Measurements from ENCODE around the gene CMIP.
"Not testable (repeated sequence)": the region's sequence is repeated elsewhere in the genome, so short reads cannot be mapped to it uniquely, and the experiment has no call there.

The CMIP gene

DNA sequence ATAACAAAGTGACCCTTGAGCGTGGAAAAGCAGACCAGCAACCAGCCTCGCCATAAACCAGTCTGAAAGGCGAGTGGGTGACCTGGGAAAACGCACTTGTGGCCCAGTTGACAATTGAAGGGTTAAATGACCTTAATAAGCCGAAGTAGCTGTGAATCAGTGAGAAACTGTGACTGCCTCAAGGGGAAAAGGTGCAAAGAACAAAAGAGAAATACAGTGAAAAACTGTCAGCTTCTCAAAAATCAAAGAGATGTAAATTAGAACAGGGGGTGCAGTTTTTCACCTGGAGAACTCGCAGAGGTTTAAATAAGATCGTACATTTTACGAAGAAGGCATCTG, 124.1 kb downstream of the CMIP start:
- no peak for DNase-seq (ENCODE audit: low spot score)

DNA sequence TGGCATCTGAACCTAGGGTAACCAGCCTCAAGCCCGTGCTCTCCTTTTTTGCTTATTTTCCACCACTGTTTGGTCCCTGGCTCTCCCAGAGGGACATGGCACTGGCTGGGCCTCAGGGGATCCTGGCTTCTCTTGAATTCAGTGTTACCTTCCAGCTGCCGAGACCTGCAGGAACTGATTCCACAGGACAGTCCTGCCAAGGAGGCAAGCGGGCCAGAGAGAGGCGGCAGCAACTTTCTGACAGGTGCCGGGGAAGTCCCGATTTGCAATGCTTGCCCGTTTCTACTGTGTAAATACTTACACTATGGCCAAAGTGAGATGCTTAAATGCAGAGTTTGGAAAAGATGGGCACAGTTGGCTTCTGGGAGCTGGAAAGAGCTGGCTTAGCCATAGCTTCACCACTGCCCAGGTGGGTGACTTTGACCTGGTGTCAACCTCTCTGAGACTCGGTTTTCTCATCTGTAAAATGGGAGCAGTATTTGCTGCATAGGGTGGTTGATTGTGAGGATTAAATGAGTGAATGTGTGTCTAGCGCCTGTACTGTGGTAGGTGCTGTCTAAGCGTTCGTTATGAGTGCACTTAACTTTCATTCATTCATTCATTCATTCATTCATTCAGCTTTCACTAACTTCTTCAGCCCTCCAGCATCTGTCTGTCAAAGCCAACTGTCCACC, 124.9 kb downstream of the CMIP start:
- DNase-seq (ENCODE audit: low spot score), result no peak

DNA sequence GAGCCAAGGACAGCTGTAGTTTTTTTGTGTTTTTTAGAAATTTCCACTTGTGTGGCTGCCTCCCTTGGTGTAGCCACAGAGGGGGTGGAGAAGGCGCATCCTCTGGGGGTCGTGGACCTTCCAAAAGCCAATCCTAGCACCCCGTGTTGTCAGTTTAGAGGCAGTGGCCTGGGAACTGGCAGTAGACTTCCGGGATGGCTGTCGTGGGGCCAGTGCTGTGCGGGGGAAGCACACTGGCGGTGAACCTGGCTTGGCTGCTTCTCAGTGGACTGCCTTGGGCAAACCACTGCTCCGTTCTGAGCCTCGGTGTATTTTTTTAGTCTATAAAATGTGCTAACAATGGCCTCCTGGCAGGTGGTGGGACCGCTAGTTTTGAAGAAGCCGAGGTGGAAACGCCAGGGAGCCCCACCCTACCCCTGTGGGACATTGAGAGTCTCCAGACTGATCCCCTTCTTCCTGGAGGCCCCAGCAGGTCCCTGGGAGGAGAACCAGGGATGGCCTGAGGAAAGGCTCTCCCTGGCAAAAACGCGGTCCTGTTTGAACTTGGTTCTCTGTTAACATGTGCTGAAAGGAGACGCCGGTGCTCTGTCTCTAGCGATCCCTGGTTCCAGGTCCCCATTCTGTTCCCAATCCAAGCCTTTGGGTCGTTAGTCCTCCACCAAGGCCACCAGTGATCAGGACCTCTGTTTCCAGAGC, 125.7 kb downstream of the CMIP start:
- DNase-seq (ENCODE audit: low spot score), result no peak

DNA sequence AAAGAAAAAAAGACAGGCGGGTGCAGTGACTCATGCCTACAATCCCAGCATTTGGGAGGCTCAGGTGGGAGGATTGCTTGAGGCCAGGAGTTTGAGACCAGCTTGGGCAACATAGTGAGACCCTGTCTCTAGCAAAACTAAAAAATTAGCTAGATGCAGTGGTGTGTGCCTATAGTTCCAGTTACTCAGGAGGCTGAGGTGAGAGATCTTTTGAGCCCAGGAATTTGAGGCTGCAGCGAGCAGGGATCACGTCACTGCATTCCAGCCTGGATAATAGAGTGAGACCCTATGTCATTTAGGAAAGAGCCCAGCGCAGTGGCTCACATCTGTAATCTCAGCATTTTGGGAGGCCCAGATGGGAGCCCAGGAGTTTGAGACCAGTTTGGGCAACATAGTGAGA, 126.6 kb downstream of the CMIP start:
- no peak for DNase-seq (ENCODE audit: low spot score)

DNA sequence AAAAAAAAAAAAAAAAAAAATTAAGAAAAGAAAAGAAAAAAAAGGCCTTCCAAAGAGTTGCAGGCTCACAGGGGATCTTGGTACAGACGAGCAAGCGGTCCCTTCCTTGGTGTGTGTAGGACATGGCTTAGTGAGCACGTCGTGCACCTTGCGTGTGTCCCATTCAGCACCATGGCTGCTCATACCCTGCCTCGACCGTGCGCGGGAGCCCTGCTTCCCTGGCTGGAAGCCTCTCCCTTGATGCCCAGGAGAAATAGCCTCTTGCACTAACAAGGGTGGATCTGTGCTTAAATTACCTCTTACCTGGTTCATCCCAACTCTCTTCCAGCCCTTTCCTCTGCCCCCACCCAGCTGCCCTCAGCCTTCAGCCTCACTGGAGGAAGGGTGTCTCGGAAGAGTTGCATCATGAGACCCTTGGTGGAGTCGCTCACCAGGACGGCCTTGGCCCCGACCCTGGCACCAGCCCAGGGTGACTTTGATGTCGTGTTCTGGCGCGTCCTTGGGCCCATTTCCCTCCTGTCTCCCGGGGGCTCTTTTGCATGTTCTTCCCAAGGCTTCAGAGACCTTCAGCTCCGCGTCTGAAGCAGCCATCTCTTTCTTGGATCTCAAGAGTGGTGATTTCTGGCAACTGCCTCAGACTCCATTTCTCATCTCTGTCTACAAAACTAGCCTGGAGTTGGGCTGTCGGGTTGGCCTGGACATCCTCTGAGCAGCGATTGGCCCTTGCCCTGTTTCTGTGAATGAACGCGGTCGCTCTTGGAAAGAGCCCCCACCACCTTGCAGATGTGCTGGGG, 127.2 kb downstream of the CMIP start:
- no peak for DNase-seq (ENCODE audit: low spot score)

DNA sequence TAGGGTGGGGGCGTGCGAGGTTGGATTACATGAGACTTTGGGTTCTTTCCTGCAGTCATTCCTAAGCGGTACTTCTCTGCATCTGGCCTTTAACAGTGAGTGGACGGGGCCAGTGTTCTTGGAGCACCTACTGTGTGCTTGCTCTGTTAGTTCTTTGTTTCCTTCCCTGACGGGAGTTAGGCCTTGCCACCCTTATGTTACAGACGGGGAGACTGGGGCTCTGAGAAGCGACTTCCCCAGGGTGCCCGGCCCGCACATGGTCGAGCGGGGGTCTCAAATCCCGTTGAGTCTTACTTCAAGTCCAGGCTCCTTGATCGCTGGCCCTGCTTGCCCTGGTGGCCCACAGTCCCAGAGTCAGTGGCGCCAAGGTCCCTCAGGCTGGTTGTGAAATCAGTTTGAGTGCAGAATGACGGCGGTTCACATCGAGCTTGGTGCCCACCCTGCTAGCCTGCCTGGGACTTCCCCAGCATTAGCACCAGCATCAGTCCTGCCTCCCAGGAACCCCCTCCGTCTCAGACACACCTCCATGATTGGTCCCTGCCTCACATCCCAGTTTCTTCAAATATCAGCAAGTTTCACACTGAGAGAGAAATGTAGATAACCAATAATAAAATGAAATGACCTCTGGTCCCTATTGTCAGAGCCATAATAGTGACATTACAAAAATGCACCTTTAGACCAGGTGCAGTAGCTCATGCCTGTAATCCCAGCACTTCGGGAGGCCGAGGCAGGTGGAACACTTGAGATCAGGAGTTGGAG, 128.0 kb downstream of the CMIP start:
- no peak for DNase-seq (ENCODE audit: low spot score)

DNA sequence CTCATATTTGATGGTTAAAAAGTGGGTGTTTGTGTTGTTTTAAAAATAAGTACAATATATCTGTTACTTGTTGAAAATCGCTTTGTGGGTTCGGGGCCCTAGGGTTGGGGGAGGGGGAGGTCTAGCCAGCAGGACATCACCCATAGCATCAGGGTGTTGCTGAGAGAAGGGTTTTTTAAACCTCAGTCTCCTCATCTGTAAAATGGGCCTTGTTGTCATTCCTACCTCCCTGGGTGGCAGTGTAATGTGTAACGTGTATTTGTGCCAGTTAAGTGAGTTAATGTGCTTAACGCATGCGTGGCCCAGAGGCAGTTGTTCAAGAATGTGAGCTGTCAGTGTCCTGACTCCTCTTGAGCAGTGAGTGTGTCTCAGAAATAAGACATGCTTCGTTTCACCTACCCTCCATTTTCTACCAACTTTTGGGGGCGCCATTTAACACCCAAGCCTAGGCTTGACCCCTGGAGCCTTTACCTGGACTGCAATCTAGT, 129.0 kb downstream of the CMIP start:
- no peak for DNase-seq (ENCODE audit: low spot score)

DNA sequence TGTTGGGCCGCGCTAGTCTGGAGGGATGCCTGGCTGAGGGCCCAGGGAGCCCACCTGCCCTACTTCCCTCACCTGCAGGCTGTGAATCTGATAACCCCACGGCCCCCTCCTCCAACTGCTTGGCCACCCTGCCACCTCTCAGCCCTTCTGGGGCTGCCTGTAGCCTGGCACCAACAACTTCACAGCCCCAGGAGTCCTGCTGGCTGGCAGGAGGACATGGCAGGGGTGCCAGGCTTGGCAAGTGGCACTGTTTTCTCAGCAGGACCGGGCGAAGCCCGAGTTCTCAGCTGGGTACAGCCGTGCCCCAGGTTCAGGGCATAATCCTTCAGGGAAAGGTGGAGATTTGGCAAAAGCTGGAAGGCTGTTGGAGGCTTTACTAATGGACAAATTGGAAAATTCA, 129.6 kb downstream of the CMIP start:
- DNase-seq (ENCODE audit: low spot score), result no peak

DNA sequence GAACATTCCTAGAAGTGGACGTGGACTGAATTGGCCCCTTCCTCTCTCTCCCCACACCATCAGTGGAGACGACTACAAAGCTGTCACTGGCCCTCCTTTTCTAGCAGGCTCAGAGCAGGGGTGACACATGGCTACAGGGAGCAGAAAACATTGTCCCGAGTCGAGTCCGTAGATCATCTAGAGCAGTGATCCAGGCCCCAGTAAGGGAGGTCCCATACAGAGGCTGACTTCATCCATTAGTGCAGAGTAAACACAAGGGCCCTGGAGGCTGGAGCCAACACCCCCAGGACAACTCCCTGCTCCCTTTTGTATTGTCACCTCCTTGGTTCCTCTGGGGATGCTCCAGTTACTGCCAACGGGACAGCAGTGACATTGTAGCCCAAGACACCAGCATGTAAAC, 130.7 kb downstream of the CMIP start:
- no peak for DNase-seq (ENCODE audit: low spot score)

DNA sequence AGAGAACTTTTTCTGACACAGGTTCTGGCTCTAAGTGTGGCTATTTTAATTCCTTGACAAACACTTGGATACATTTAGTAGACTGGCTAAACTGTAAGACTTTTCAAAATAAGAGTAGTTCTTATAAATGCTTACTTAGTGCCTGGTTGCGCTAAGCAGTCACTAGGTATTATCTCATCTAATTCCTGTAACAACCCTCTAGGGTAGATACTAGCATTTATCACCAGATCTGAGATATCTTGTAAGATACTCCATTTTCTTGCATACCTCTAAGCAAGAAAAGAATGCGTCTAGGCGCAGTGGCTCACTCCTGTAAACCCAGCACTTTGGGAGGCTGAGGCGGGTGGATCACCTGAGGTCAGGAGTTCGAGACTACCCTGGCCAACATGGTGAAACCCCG, 131.2 kb downstream of the CMIP start:
- no peak for DNase-seq (ENCODE audit: low spot score)

DNA sequence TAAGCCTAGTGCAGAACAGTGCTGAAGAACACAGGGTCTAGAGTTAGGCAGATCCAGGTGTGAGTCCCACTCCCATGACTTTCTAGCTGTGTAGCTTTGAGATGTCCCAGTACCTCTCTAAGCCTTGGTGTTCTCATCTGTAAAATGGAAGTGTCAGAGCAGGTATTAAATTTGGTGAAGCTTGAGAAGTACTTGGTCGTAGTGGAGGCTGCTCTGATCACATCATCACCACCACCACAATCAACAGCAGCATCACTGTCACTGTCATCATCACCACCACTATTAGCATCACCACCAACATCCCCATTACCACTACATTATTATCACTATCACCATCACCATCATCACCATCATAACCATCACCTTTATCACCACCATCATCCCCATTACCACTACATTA, 132.1 kb downstream of the CMIP start:
- DNase-seq (ENCODE audit: low spot score), result no peak

DNA sequence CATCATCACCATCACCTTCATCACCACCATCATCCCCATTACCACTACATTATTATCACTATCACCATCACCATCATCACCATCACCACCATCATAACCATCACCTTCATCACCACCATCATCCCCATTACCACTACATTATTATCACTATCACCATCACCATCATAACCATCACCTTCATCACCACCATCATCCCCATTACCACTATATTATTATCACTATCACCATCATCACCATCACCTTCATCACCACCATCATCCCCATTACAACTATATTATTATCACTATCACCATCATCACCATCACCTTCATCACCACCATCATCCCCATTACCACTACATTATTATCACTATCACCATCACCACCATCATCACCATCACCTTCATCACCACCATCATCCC, 132.7 kb downstream of the CMIP start:
- not testable (repeated sequence) for DNase-seq (ENCODE audit: low spot score)

DNA sequence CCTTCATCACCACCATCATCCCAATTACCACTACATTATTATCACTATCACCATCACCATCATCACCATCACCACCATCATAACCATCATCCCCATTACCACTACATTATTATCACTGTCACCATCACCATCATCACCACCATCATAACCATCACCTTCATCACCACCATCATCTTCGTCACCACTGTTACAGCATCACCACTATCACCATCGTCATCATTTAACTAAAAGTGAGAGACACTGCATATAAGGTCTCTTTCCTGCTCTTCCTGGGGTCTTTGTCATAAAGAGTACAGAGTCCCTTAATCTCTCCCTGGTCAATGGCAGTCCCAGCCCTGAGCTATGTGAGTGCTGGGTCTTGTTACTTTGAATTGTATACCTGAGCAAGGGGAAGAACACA, 133.5 kb downstream of the CMIP start:
- DNase-seq (ENCODE audit: low spot score), result no peak

DNA sequence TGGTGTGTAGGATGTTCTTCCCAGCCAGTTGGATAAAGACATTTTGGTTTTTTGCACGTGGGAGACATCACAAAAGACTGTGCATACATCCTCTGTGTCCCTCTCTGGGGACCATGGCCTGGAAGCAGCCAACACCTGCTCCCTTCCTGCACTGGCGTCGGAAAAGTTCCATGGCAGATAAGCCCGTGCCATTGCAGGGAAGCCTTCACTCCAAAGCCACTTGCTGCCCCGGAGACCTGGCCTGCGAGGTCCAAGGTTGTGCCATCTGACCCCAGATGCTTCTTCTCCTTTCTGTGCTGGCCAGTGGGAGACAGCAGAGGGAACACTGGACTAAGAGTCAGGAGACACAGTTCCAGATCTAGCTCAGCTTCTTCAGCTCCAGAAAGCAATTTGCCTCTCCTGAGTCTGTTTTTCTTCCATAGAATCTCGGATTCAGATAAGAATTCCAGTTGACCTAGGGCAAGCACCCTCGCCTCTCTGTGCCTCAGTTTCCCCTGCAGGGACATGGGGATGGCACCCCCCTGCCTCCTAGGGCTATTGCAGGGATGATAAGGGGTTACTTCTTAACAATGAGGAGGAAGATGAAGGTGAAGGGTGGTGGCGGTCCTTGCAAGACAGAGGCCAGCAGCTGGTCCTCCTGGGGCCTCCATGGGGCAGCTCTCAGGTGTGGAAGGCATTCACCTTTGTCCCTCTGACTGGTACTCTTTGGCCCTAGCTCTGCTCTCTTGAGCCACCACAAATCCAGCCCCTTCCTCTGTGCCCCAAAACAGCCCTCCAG, 134.2 kb downstream of the CMIP start:
- DNase-seq (ENCODE audit: low spot score), result no peak

DNA sequence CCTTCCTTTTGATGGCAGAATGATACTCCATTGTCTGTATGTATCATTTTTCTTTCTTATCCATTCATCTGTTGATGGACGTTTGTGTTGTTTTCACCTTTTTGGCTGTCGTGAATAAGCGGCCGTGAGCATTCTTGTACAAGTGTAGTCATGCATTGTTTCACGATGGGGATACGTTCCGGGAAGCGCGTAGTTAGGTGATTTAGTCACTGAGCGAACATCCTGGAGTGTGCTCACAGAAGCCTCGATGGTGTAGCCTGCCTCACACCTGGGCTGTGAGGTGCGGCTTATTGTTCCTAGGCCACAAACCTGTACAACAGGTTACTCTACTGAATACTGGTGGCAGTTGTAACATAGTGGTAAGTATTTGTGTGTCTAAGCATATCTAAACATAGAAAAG, 136.5 kb downstream of the CMIP start:
- no peak for DNase-seq (ENCODE audit: low spot score)

DNA sequence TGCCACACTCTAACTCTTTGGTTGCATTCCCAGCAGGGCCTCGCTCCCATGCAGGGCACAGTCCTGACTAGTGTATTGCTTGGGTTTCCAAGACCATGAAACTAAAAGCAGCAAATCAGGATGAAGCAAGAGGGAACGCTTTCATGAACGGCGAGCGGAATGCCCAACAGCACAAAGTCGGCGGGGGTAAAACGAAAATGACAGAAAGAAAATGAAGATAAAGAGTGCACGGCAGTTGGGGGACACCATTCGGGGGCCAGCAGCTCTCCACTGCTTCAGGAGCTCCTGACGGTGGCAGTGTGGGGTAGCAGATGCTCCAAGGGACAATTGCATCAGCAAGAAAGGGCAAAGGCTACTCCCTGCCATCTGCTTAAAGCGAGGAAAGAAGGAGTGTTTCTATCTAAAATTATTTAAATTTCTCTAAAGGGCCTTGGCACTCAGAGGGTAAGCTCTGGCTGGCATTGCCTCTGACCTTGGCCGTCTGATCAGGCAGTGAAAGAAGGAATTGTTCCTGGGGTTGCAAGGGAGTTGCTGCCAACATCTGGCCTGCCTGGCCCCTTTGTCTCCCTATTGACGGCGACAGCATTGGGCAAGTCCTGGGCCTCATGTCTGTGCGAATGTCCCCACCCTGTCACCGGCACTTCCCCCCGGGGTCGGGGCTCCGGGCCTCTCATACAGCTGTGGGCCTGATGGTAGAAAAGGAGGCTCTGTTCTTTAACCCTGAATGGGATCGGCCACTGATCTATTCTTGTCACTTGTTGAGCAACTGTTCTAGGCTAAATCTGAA, 138.2 kb downstream of the CMIP start:
- no peak for DNase-seq (ENCODE audit: low spot score)

DNA sequence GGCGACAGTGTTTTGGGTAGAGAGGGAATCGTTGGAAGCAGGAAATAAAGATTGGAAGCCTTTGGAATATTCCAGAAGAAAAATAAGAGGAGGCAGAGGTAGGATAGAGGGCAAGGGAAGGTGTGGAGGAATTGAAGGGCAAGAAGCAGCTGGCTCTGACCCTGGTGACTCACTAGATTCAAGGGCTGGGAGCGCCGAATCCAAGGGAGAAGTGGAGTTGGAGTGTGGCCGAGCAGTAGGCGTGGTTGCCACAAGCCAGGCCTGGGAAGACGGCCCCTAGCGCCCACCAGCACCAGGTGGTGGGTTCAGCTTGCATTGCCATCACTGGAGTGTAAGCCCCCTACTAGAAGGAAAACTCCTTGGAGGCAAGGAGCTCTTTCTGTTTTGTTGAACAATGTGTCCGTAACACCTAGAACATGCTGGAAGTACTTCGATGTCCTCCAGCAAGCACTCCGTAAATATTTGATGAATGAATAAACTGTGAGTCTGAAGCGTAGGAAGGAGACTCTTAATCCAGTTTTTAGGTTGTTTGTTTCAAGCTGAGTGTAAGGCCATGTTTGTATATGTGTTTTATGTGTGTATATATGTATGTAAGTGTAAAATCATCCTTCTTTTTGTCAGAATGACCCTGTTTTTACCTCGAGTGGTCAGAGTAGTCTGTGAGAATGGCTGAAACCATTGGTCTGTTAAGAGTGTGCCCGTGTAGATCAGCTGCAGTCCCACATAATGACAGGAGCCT, 139.5 kb downstream of the CMIP start:
- no peak for DNase-seq (ENCODE audit: low spot score)

DNA sequence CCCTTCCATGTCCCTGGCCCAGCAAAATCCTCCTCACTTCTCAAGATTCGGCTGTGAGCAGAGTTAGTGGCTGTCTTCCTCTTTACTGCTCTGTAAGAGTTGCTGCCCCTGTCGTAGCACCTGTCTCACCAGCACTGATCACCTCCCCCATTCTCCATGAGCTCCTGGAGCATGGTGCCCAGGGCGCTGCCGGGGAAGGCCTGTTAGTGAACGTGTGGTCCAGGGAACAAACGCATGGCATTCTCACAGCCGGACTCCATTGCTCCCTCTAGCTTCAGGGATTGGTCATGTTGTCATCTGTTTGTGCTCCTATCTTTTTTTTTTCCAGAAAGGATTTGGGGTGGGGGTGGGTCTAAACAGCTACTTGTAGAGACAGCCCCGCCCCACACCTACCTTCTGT, 141.2 kb downstream of the CMIP start:
- peak; percentile 56 for DNase-seq (ENCODE audit: low spot score)

DNA sequence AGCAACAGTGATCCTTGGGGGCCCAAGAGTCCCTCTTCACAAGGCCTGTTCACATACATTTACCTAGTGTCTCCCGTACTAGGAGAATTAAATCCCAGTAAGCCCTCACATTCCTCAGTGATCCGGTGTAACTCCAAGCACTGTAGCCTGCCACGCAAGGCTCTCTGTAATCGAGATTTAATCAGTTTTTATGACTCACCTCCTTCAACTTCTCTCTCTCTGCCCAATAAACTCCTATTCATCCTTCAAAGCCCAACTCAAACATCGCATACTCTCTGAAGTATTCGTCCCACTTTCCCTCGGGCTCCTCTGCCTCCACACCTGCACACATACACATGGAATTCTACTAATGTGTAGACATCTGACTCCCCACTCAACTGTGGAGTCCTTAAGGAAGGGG, 141.8 kb downstream of the CMIP start:
- no peak for DNase-seq (ENCODE audit: low spot score)

DNA sequence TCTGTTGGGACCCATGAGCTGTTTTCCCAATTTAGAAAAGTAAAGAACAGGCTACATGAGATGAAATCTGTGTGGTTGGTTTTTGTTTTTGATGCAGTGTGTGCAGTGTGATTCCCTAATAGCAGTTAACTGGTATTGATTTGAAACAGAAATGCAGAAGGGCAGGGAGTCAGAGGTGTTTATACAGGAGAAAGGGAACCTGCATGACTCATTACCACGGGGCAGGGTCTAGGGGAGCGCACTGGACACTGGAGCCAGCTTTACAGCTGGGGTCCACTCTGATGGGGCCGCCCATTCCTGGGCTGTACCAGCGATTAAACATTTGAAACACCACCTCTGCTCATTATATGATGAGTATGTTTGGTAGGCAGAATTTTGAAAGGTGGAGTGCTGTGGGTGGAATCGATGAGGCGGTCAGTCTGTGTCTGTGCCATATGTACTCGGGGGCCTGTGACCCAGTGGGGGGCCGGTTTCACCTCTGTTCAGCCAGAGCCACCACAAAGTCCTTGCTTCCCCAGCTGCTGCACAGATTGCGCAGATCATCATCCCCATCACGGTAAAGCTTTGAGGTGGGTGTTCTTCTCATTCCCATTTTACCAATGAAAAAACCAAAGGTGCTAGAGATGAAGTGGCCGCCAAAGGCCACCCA, 142.5 kb downstream of the CMIP start:
- no peak for DNase-seq (ENCODE audit: low spot score)

All from D341Med (cell line).